ENCODE data around the gene MRRF.
A peak's percentile ranks its signal among the peaks of the same experiment; 100 is the strongest.

The MRRF gene

GRCh38 chr9:122378236-122378635, 113.6 kb downstream of the MRRF start:
- H4K20me1 ChIP-seq (ENCODE audit: control insufficient read depth, insufficient read depth, low read depth, low read length) = no peaks in the 10 kb centered on the region
- H3F3A ChIP-seq (ENCODE audit: control insufficient read depth, insufficient read depth) = no peaks in the 10 kb centered on the region
- no peak overlapping the region for H3K4me3 ChIP-seq (ENCODE audit: low read length)
- TF ChIP-seq EZH2phosphoT487 (IDR thresholded peaks at IDR 0.05; ENCODE audit: borderline replicate concordance, low read length) = no peak
- TF ChIP-seq CTCF (IDR thresholded peaks at IDR 0.05; ENCODE audit: low read depth, low read length, poor library complexity, severe bottlenecking) = no peak
- H3K36me3 ChIP-seq (ENCODE audit: control insufficient read depth, low read length) = no peaks in the 10 kb centered on the region
- H3K4me2 ChIP-seq (ENCODE audit: low read length) = no peak overlapping the region
- H3K4me1 ChIP-seq (ENCODE audit: control insufficient read depth, low read length) = peaks cover 19% of the 10 kb centered on the region
- no peak overlapping the region for H3K27ac ChIP-seq (ENCODE audit: low read depth, low read length)
- no peaks in the 10 kb centered on the region for H3K9me2 ChIP-seq (replicated peaks; ENCODE audit: control insufficient read depth, low read length)
- H3K9me3 ChIP-seq (ENCODE audit: control insufficient read depth, insufficient read depth, low read length) = peaks cover 10% of the 10 kb centered on the region
- H3K79me2 ChIP-seq (ENCODE audit: control insufficient read depth, low read length) = no peaks in the 10 kb centered on the region
- no peaks in the 10 kb centered on the region for H3K27me3 ChIP-seq (ENCODE audit: control insufficient read depth, low read length)

GRCh38 chr9:122379340-122379739, 114.7 kb downstream of the MRRF start:
- Histone ChIP-seq H3K9me3 (ENCODE audit: control insufficient read depth, insufficient read depth, low read length) (peaks cover 10% of the 10 kb centered on the region), H3F3A (ENCODE audit: control insufficient read depth, insufficient read depth) (no peaks in the 10 kb centered on the region), H3K36me3 (ENCODE audit: control insufficient read depth, low read length) (no peaks in the 10 kb centered on the region), H3K9me2 (replicated peaks; ENCODE audit: control insufficient read depth, low read length) (no peaks in the 10 kb centered on the region), H3K4me2 (ENCODE audit: low read length) (no peak overlapping the region), H3K4me3 (ENCODE audit: low read length) (no peak overlapping the region), H3K79me2 (ENCODE audit: control insufficient read depth, low read length) (no peaks in the 10 kb centered on the region), H3K27me3 (ENCODE audit: control insufficient read depth, low read length) (no peaks in the 10 kb centered on the region), H4K20me1 (ENCODE audit: control insufficient read depth, insufficient read depth, low read depth, low read length) (no peaks in the 10 kb centered on the region), H3K4me1 (ENCODE audit: control insufficient read depth, low read length) (peaks cover 19% of the 10 kb centered on the region), H3K27ac (ENCODE audit: low read depth, low read length) (no peak overlapping the region)
- TF ChIP-seq CTCF (IDR thresholded peaks at IDR 0.05; ENCODE audit: low read depth, low read length, poor library complexity, severe bottlenecking) (peak; percentile 91), EZH2phosphoT487 (IDR thresholded peaks at IDR 0.05; ENCODE audit: borderline replicate concordance, low read length) (no peak)

- Histone ChIP-seq H3K4me1 (ENCODE audit: control insufficient read depth, low read length) (peaks cover 19% of the 10 kb centered on the region), H3K79me2 (ENCODE audit: control insufficient read depth, low read length) (no peaks in the 10 kb centered on the region), H3K9me2 (replicated peaks; ENCODE audit: control insufficient read depth, low read length) (no peaks in the 10 kb centered on the region), H3K9me3 (ENCODE audit: control insufficient read depth, insufficient read depth, low read length) (peaks cover 10% of the 10 kb centered on the region), H3F3A (ENCODE audit: control insufficient read depth, insufficient read depth) (no peaks in the 10 kb centered on the region), H3K4me3 (ENCODE audit: low read length) (no peak overlapping the region), H3K36me3 (ENCODE audit: control insufficient read depth, low read length) (no peaks in the 10 kb centered on the region), H3K4me2 (ENCODE audit: low read length) (no peak overlapping the region), H3K27me3 (ENCODE audit: control insufficient read depth, low read length) (no peaks in the 10 kb centered on the region), H3K27ac (ENCODE audit: low read depth, low read length) (no peak overlapping the region), H4K20me1 (ENCODE audit: control insufficient read depth, insufficient read depth, low read depth, low read length) (no peaks in the 10 kb centered on the region)
- TF ChIP-seq CTCF (IDR thresholded peaks at IDR 0.05; ENCODE audit: low read depth, low read length, poor library complexity, severe bottlenecking) (no peak), EZH2phosphoT487 (IDR thresholded peaks at IDR 0.05; ENCODE audit: borderline replicate concordance, low read length) (no peak)
Measured at GRCh38 chr9:122380293-122380692, 115.6 kb downstream of the MRRF start.

All from DOHH2 (cell line).